HK-2 (cell line): ENCODE results near the gene YPEL1.

Experiments used
- DNase-seq: peaks from one replicate; pipeline ENCODE4 v3.0.0-alpha.2; 2018; ENCODE audit not compliant: unreplicated experiment

Gene YPEL1, protein sequence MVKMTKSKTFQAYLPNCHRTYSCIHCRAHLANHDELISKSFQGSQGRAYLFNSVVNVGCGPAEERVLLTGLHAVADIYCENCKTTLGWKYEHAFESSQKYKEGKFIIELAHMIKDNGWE

DNA sequence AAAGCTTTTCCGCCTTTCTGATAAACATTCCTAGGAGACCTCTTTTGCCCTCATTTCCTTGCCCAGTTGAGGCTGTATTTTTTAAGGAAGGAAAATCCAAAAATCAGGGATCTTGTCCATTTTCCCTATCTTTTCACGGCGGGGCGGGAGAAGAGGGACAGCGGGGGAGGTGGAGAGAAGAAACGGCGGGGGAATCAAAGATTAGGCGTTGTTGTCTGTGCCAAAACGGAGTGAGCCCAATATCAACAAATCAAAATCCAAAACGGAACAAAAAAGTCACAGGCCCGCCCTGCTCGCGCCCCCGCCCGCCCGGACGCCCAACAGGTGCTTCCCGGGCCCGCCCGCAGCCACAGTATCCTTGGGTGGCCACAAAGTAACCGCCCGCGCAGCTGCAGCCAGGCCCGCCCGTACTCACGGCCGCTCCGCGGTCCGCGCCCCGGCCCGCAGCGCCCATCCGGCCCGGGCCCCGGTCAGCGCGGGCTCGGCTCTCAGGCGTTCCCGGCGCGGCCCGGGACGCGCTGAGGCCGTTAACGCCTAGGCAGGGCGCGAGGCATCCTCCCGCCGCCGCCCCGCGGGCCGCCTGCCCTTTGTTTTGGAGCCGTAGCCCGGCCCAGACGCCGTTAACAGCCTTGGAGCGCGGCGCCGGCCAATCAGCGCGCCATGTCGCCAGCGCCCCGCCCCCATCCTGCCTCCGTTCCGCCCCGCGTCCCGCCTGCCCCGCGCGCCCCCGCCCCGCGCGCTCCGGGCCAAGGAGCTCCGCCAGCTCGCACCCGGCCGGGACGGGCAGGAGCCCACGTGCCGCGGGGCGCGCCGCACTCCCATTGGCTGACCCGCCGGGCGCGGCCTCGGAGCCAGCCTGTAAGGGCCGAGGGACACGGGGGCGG, at the start of gene YPEL1:
Gene YPEL1 (minus strand): TSS at position 595 of the 884 bp plus-strand sequence. CDS start 25,050 bp downstream, outside the sequence.
- peak; percentile 95 for DNase-seq

DNA sequence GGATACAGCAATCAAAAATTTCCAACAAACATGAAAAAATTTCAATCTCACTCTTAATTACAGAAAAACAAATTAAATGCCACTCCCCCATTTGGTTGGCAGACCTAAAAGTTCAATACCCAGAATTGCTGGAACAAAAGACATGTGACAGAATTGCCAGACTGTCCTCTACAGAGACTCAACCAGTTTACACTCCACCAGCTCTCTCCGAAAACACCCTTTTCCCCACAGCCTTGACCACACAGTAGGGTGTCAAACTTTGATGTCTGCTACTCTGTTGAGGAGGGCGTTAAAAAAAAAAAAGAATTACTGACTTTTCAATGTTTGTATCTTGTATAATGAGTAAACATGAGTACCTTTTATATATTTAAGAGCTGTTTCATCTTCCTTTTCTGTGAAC, 44.7 kb upstream of the YPEL1 start:
- DNase-seq, result no peak

DNA sequence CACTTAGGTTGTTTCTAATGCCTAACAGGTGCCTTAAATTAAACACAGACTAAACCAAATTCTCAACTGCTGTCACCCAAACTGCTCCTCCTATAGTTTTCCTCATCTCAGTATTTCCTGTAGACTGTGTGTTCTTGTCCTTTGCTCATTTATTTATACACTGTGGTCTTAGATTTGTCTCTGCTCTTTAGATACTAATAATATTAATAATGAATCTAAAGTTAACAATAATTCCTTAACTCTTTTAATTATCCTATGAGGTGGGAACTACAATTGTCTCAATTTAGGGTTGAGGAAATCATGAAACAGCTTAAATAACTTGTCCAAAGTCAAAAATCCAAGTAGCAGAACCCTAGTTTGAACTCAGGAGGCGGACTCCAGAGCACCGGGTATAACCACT, 43.9 kb upstream of the YPEL1 start:
- no peak for DNase-seq

DNA sequence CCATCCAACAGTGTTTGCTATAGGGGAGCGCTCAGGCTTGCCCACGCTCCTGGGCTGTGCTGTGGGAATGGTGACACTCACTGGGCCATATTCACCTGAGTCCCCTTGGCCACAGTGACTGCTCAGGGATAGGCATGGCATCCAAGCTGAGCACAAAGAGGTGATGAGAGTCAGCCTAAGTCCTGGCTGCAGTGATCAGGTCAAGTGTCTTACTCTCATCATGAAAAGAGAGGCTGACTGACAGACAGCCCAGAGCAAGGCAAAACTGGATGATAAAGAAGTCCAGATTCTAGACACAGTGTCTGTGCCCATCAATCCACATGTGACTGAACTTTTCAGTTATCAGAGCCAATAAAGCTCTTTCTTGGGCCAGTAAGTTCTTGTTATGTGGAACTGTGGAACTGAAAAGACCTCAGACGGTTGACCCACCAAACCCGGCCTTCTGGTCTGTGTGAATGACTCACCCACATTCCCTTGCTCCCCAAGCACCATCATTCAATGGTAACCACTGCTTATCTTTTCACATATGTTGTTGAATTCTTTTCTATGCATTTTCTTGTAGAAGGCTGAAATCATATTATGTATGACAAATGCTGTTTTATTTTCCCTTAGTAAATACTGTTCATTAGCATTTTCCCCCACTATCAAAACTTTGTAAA, 43.2 kb upstream of the YPEL1 start:
- DNase-seq, result peak; percentile 8

DNA sequence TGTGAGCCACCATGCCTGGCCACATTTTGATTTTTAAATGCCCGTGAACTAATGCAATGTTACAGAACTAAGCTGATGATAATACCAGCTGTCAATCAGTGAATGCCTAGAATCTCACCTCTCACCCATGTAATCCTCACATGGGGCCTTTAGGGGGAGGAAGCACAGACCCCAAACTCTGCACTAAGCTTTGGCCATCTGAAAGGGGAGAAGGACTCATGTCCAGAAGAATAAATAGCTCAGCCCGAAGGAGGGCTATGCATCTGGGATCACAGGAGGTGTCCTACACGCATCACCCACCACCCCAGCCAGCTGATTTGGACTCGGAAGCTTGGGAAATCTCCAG, 36.0 kb upstream of the YPEL1 start:
- DNase-seq, result no peak

DNA sequence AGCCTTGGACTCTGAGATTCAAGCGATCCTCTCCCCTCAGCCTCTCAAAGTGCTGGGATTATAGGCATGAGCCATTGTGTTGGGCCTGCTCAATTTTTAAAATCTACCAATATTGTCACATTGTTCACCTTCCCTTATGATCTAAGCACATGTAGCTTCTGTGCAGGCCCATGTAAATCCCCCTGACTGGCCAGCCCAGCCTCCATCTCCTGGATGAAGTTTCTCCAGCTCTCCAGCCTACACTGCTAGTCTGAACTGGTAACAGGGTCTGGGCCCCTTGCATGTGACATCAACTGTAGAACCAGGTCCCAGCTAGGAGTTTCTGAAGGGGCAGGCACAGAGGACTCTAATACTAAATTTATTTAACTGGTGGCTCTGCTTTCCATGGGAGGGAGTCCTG, 32.8 kb upstream of the YPEL1 start:
- no peak for DNase-seq

DNA sequence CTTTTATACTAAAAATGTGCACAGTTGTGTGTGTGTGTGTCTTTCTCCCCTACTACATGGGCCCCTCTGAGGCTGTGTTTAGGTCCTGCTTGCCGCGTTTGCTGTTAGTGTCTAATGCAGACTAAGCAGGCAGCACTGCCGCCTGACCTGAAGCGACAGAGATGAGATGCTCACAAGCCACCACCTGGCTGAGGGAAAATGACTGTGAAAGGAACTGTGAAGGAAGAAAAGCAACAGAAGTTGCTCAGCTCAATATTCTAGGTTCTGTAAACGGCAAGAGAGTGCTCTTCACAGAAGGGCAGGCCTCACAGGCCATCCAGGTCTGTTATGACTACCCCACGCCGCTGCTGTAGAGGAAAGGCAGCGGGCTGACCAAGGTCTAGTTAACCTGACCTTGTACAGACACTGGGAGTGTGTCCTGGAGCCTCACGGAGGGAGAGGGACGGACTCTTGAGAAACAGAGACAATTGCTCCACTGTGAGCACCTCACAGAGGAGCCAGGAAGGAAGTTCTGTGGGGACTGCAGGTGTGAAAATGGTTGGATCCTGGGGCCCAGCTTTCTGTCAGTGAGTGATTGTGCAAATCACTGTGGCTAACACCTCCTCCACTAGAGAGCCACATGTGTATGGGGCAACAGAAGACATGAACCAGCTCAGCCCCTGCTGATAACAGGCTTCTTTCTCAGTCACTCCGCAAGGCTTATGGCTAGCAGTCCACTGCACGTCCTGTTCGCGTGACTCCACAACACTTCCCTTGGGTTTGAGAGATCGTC, 31.3 kb upstream of the YPEL1 start:
- DNase-seq, result no peak

DNA sequence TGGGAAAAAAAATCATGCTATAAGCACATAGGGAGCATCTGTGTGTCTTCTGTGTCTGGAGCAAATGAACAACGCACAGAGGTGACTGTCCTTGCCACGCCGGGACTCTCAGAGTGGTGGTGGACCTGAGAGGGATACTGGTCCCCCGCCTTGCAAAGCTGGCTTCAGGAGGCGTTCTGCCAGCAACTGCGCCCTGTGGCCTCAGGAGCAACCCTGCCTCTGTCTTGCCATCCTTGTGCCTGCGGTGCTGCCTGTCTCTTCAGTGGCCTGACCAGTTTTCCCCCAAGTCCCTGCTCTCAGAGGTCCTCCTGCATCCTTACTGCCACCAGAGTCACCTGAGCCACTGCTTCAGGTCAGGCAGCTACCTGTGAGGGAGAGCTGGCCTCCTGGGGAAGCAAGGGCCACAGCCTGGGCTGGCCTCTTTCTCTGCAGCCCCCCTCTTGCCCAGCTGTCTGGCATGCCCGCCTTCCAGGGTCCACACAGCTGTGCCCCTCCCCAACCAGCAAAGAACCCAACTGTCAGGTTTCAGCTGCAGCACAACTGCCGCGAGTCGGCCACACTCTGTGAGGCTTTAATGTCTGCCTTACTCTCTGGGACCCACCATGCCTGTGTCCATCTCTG, 30.4 kb upstream of the YPEL1 start:
- DNase-seq, result no peak

DNA sequence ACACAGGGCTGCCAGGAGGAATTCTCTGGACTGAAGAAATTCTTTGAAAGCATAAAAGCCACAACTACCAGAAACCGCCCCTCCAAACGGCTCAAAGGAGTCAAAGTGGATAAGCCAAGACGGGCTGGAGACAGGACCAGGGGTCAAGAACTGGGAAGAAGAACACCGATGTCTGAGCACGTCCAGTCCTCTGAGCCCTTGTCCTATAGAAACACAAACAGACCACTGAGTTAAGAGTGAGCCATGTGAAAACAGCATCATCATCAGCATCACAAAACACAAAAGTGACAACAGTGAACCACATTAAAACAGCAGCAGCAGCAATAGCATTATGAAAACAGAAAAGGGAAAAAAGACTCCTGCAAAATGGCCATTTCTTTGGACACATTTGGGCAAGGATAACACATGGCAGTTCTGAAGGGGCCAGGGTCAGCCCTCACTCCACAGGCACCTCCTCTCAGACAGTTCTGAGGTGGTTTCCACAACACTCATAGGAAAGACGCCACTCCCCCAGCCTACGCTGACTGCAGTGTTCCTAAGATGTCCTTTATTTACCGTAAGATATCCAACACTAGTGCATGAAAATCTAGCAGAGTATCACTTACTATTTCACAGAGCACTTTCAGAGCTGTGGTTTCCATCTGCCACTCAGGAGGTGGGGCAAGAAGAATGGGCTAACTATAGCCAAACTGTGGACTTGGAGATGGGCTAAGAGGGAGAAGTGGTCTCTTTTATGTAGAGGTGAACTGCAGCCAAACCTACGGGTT, 28.6 kb upstream of the YPEL1 start:
- no peak for DNase-seq

DNA sequence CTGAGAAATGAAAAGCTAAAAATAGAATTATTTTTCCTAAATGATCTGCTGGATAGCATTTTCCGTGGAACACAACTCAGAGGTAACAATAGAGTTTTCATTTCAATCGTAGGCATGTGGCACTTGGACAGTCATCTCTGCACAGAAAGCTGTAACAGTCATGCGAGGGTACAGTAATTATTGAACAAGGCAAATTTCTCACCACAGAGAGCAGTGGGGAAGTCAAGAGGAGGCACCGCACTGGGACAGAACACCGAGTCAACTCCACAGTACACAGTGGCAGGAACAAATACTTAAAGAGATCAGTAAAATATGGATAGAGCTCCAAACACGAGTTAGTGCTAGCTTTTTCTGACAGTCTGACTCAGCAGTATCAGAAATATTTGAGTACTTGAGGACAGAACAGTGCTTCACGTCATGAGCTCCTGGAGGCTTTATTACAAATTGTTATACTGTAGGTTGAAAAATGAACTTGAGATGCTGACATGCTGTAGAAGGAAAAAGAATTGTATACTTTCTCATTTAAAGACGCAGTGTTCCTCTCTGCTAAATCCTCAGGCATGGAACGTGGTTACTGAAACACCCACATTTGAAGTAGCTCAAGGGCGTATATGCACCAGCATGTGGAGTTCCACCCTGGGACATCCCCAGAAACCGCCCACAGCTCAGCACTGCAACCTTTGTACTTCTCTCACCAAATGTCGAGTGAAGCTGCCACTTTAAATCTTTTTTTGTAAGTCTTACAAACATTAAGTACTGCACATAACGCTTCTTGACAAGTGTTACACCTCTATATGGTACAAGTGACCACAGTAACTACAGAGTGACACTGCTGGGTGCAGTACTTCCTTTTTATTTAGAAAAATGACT, 27.4 kb upstream of the YPEL1 start:
- DNase-seq, result no peak

DNA sequence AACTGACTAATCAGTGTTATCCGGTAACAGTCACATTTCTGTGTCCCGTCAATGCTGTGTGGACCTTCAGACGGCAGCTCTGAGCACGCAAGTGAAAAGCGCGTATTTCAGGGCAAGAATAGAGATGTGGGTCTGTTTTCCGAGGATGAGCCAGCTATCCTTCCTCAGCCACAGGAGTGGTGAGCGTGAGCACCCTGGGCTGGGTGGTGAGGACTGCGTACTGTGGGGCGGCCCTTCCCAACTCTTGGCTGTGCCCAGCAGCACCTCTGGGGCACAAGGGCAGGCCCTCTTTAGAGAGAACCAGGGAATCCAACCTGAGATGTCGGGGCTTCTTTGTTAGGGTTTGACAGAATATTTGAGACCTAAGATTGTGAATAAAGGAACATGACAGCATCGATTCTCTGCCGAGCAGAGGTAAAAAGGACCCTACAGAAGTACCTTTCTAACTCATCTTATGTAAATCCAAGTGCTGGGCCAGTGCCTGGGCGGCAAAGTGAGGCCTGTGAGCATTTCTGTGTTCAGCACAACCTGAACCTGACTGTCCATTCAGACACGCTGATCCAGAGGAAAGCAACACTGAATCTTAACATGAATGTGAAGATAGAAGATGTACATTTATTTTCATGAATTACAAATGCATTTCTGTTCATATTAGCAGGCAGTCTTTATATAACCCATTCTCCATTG, 26.5 kb upstream of the YPEL1 start:
- no peak for DNase-seq

DNA sequence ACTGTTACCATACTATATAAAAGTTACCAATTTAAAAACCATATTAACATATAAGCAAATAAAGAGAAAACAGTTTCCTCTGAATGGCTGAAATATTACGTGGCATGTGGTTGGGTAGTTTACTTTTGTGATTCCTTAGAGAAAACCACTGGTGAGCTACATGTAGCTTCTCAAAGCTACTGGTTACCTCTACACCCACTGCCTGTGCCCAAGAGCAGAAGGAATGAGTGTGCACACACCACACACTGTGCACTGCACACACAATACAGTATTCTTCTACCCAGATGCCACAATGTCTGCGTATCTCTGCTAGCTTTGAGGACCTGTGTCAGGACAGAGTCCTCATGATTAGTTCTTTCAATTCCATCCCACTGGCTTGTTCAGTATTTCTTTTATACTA, 25.5 kb upstream of the YPEL1 start:
- DNase-seq, result no peak

DNA sequence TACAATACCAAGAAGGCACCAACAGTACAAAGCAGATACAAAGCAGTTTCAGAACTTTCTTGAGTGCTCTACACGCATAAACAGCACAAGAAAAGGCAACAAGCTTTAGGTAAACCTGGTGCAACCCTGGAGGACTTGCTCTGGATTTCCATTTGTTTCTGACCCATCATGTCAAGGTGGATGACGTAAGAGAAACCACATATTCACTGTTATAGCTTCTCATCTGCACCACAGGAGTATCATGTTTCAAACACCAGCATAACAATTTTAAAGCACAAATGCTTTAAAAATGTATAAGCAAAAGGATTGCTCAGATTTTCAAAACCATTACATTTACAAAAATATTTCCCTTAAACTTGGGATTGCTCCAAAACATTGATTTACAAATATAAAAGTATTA, 25.0 kb upstream of the YPEL1 start:
- DNase-seq, result no peak

DNA sequence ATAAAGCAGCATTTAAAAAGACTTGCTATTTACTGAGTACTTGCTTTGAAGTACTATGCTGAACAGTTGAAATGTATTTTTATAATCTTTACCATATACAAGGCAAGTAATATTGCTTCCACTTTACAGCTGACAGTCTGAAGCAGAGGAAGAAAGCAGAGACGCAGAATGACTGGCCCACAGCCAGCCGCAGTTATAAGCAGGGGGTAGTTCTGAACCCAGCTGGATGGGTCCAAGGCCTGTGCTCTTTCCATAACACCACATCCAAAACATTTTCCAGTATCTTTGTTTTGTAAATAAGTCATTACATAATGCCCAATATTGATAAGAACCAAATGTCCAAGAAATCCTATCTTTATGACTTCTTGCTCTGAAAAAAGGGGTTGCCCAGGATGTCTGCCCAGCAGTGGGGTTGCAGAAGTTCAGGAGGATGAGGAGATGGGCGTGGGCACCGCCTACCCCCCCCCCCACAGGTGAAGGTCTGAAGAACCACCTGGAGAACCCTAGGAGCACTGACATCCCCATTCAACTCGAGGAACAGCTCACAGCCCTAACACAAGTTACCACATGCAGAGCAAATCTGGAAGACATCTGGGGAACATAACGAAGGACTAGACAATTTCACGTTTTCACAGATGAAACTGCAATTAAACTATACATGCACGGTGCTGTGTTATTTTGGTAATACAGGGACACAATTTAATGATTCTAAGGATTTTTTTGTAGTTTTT, 24.2 kb upstream of the YPEL1 start:
- DNase-seq, result no peak

DNA sequence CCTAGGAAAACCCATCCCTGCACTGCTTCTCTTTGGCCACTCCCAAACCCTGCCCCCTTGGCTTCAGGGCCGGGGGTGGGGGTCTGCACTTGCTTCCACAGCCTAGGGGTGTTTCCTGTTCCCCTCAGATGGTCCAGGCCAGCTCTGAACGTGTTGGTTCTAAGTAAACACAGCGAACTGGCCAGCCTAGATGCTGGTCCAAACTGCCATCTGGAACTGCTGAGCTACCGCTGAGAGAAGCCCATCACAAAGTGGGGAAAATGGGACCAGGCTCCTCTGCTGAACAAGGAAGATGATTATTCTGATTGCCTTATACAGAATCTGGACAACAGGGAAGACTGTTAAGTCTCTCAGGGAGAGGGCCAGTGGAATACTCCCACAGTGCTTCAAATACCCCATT, 23.5 kb upstream of the YPEL1 start:
- DNase-seq, result no peak

DNA sequence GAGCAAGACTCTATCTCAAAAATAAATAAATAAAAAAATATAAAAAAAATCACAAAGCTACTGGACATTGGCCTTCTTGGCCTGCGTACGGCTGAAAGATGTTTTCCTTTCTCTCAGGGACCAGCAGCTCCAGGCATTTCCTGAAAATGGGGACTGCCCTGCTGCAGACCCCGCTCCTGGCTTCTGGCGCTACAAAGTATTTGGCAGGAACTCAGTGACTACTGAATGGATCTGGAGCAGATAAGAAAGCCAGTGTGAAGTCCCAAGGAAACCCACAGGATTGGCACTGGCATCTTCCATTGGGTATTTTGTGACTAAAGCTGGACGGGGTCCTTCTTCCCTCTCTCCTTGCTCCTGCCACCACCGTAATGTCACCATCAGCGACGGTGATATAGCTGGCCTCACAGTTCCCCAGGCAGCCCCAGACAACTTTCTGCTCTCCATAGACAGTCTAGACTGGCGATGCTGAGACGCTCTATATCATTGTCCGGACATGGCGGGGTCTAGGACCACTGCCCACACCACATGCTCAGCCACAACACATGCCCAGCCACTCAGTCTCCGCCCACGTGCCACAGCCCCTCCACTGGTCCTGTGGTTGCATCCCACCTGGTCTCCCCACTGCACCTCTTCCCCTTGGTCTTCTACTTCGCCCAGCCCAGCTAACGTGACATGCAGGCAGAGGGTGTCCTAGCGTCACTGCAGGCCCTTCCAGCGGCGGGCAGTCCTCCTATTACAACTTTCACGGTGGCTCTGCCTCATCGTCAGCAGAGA, 22.7 kb upstream of the YPEL1 start:
- DNase-seq, result no peak

DNA sequence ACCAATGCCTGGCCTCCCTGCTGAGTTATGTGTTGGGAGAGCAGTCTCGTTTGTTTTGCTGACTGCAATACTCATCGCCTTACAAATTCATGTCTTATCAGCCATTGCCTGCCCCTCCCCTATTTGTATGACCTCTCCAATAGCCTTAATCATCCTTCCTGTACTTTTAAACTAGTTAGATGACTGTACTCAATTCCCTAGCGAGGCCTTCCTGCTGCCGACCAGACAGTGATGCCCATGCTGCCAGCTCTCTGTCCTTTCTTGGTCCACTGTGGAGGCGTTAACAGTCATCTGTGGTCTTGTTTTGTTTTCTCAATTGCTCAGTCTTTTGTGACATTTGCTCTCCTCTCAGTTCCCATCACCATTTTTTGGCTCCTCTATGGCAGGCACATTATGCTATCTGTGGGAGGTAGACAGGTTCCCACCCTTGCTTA, 20.3 kb upstream of the YPEL1 start:
- DNase-seq, result no peak

DNA sequence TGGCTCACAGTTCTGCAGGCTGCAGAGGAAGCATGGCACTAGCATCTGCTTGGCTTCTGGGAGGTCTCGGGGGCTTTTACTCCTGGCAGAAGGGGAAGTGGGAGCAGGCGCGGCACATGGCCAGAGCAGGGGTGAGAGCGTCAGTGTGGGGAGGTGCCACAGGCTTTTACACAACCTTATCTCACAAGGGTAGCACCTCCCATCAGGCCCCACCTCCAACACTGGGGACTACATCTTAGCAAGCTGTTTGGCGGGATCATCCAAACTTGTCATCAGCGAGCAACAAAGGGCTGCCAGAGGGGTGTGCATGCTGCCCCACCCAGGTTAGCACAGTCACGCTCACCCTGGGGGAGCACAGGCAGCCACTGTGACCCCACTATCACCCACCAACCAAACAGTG, 18.9 kb upstream of the YPEL1 start:
- no peak for DNase-seq
